Neural cell (in vitro differentiated cells): ENCODE data around the gene ANKRD49. TPM values are rescaled to one million over a fixed set of nuclear protein-coding genes. Genes with fewer than 3 reads are reported as not detected.

Experiments
- H2AFZ ChIP-seq: fragments of 200-600, 300-800 bp; sonication (generic), shearing (Covaris generic); 2 replicates; pipeline ENCODE4 v1.6.0; 2014; ENCODE audit warnings: low read depth, mild to moderate bottlenecking, antibody characterized with exemption, low read length, moderate library complexity
- H3F3A ChIP-seq: fragments of 200-600 bp; shearing (Covaris generic); 2 replicates; pipeline ENCODE4 v1.6.1; 2016; ENCODE audit warnings: mild to moderate bottlenecking, moderate library complexity, mixed read lengths, antibody characterized with exemption, low read length; ENCODE audit not compliant: insufficient read depth, poor library complexity, severe bottlenecking
- H3K27ac ChIP-seq: fragments of 200-600, 300-800 bp; sonication (generic), shearing (Covaris generic); 2 replicates; pipeline ENCODE4 v1.5.1; 2014; ENCODE audit warnings: mild to moderate bottlenecking, low read length, moderate library complexity
- H3K27me3 ChIP-seq: fragments of 300-800, 200-600 bp; sonication (generic), shearing (Covaris generic); 2 replicates; pipeline ENCODE4 v1.6.0; 2014; ENCODE audit warnings: mild to moderate bottlenecking, low read depth, low read length, moderate library complexity; ENCODE audit not compliant: insufficient read depth
- H3K36me3 ChIP-seq: fragments of 300-800, 200-600 bp; sonication (generic), shearing (Covaris generic); 2 replicates; pipeline ENCODE4 v1.5.1; 2014; ENCODE audit warnings: mild to moderate bottlenecking, antibody characterized with exemption, low read length, moderate library complexity; ENCODE audit not compliant: insufficient read depth
- H3K4me2 ChIP-seq: fragments of 300-800, 200-600 bp; sonication (generic), shearing (Covaris generic); 2 replicates; pipeline ENCODE4 v1.6.0; 2014; ENCODE audit warnings: mild to moderate bottlenecking, low read length
- H3K4me3 ChIP-seq: fragments of 300-800, 200-600 bp; sonication (generic), shearing (Covaris generic); 2 replicates; pipeline ENCODE4 v1.5.1; 2014; ENCODE audit warnings: mild to moderate bottlenecking, low read length, moderate library complexity
- H3K79me2 ChIP-seq: fragments of 200-600 bp; shearing (Covaris generic); replicated peaks from 2 replicates; pipeline ENCODE4 v1.6.0; 2014; ENCODE audit warnings: mild to moderate bottlenecking, low read length, moderate library complexity; ENCODE audit not compliant: insufficient read depth
- H3K9ac ChIP-seq: fragments of 300-800, 200-600 bp; sonication (generic), shearing (Covaris generic); 2 replicates; pipeline ENCODE4 v1.6.1; 2016; ENCODE audit warnings: mild to moderate bottlenecking, low read length, mixed read lengths
- H3K9me2 ChIP-seq: fragments of 200-600 bp; shearing (Covaris generic); 2 replicates; pipeline ENCODE4 v1.6.1; 2016; ENCODE audit warnings: mild to moderate bottlenecking, low read length, mixed read lengths; ENCODE audit not compliant: insufficient read depth
- H3K9me3 ChIP-seq: fragments of 200-600, 300-800 bp; sonication (generic), shearing (Covaris generic); 2 replicates; pipeline ENCODE4 v1.6.1; 2016; ENCODE audit warnings: mild to moderate bottlenecking, mixed run types, low read length, moderate library complexity, mixed read lengths
- H4K20me1 ChIP-seq: fragments of 200-600 bp; shearing (Covaris generic); 2 replicates; pipeline ENCODE4 v1.6.1; 2016; ENCODE audit warnings: mild to moderate bottlenecking, mixed run types; ENCODE audit not compliant: insufficient read depth
- CTCF ChIP-seq: fragments of 450-650 bp; IDR thresholded peaks from 2 replicates; pipeline ENCODE4 v1.5.1; 2014; ENCODE audit warnings: antibody characterized with exemption, mild to moderate bottlenecking, moderate library complexity; ENCODE audit not compliant: poor library complexity, severe bottlenecking
- EP300 ChIP-seq: fragments of 450-650 bp; conservative IDR thresholded peaks from 2 replicates; pipeline ENCODE4 v1.6.1; 2014; ENCODE audit warnings: antibody characterized with exemption, mild to moderate bottlenecking, moderate library complexity; ENCODE audit not compliant: poor library complexity, severe bottlenecking
- EZH2 ChIP-seq: fragments of 200-600, 300-800 bp; shearing (Covaris generic), sonication (generic); IDR thresholded peaks from 2 replicates; pipeline ENCODE4 v1.6.1; 2014; ENCODE audit warnings: antibody characterized with exemption, low read length, borderline replicate concordance, mild to moderate bottlenecking; ENCODE audit not compliant: insufficient read depth, poor library complexity, severe bottlenecking
- MXI1 ChIP-seq: fragments of 450-650 bp; conservative IDR thresholded peaks from 2 replicates; pipeline ENCODE4 v1.6.1; 2014; ENCODE audit warnings: antibody characterized with exemption, mild to moderate bottlenecking; ENCODE audit not compliant: poor library complexity, severe bottlenecking
- POLR2AphosphoS5 ChIP-seq: IDR thresholded peaks from 2 replicates; pipeline ENCODE4 v1.6.1; 2012
- RAD21 ChIP-seq: fragments of 450-650 bp; conservative IDR thresholded peaks from 2 replicates; pipeline ENCODE4 v1.6.1; 2014; ENCODE audit warnings: antibody characterized with exemption, mild to moderate bottlenecking, moderate library complexity
- REST ChIP-seq: IDR thresholded peaks from 2 replicates; pipeline ENCODE4 v1.6.1; 2012; ENCODE audit warnings: borderline replicate concordance
- SMC3 ChIP-seq: fragments of 450-650 bp; conservative IDR thresholded peaks from 2 replicates; pipeline ENCODE4 v1.6.1; 2014; ENCODE audit warnings: antibody characterized with exemption, mild to moderate bottlenecking, moderate library complexity; ENCODE audit not compliant: poor library complexity
- TAF1 ChIP-seq: IDR thresholded peaks from 2 replicates; pipeline ENCODE4 v1.6.1; 2012; ENCODE audit warnings: low read depth
- polyA plus RNA-seq: library from polyadenylated mRNA; depleted of rRNA; stranded (reverse); fragments of >200 nt; gene quantifications from 2 replicates; pipeline ENCODE4 v1.2.3, GENCODE V29; 2014

ANKRD49 gene
- polyA plus RNA-seq, 1 donor from 2014 or later, result 54.6 TPM

GRCh38 chr11:94521684-94522083, 27.9 kb downstream of the ANKRD49 start:
- Histone ChIP-seq H3K27me3 (no peaks in the 10 kb centered on the region), H3K36me3 (no peaks in the 10 kb centered on the region), H3F3A (no peaks in the 10 kb centered on the region), H3K4me2 (no peak overlapping the region), H3K4me3 (no peak overlapping the region), H3K9me3 (no peaks in the 10 kb centered on the region), H4K20me1 (no peaks in the 10 kb centered on the region), H3K9me2 (no peaks in the 10 kb centered on the region), H3K79me2 (no peaks in the 10 kb centered on the region), H3K27ac (no peak overlapping the region), H2AFZ (no peak overlapping the region), H3K9ac (no peak overlapping the region)
- TF ChIP-seq EZH2, result no peak
- no peak for TF ChIP-seq TAF1
- TF ChIP-seq REST, result no peak
- no peak for TF ChIP-seq CTCF
- no peak for TF ChIP-seq POLR2AphosphoS5
- TF ChIP-seq MXI1, result no peak

DNA sequence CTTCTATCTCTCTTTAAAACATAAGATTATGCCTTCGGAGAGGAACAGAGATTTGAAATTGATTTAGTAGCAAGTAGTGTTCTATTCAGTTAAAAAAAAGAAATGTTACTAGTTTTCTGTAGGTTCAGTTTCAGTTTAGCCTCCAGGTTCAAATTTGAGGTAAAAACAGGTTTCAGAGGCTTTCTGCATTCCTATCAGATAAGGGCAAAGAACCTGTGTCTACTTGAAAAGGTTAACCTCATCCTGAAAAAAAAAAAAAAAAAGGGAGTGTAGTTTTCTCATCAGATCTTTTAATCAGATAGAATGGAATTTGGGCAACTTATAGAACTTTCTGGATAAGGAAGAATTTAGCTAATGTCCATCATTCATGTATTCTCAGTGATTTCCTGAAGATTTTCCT, 30.6 kb downstream of the ANKRD49 start:
- no peak for TF ChIP-seq EZH2
- no peaks in the 10 kb centered on the region for H3K36me3 ChIP-seq
- H2AFZ ChIP-seq, result no peak overlapping the region

DNA sequence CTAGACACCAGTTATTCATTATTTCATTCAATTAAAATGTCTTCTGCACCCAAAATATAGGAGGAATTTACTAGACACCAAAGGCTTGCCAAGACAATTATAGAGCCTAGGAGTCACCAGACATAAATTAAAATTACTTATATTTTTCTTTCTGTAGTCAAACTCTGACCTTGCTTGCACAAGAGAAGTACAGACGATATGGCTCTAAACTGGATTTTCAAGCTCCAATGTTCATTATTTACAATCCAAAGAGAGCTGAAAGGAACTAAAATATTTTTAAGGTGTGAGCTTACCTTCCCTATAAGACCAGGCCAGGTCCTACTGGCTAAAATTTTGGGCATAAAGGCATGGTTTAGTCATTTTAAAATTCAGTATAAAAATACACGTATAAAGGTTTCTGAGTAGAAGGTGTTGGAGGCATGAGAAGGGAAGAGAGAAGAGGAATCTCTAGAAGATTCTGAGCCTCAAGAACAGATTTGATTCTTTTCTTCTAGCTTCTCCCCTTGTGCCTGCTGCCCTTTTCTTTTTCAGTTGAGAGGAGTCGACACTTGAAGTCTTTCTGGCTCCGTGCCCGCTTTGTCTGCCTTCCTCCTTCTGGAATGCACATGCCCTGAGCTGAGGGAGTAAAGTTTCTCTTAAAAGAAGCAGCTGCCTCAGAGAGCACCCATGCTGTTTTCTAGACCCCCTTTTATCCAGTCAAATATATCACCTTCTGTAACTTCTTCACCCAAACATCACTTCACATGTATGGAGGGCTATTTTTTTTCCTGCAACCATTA, 32.0 kb downstream of the ANKRD49 start:
- H3K36me3 ChIP-seq, result no peaks in the 10 kb centered on the region
- no peak overlapping the region for H3K9ac ChIP-seq
- no peaks in the 10 kb centered on the region for H3F3A ChIP-seq
- no peaks in the 10 kb centered on the region for H4K20me1 ChIP-seq
- no peaks in the 10 kb centered on the region for H3K9me3 ChIP-seq
- H3K4me3 ChIP-seq, result no peak overlapping the region
- H3K27me3 ChIP-seq, result no peaks in the 10 kb centered on the region
- H3K4me2 ChIP-seq, result no peak overlapping the region
- H3K27ac ChIP-seq, result no peak overlapping the region
- no peaks in the 10 kb centered on the region for H3K79me2 ChIP-seq
- H2AFZ ChIP-seq, result no peak overlapping the region
- H3K9me2 ChIP-seq, result no peaks in the 10 kb centered on the region
- no peak for TF ChIP-seq RAD21
- TF ChIP-seq TAF1, result no peak
- TF ChIP-seq EP300, result no peak
- no peak for TF ChIP-seq CTCF
- TF ChIP-seq SMC3, result no peak
- TF ChIP-seq POLR2AphosphoS5, result no peak
- no peak for TF ChIP-seq MXI1
- no peak for TF ChIP-seq REST
- TF ChIP-seq EZH2, result no peak

More for the DNA sequence above, 30.6 kb downstream of the ANKRD49 start:
- no peaks in the 10 kb centered on the region for H3F3A ChIP-seq
- no peak overlapping the region for H3K4me2 ChIP-seq
- no peaks in the 10 kb centered on the region for H3K79me2 ChIP-seq
- no peak overlapping the region for H3K9ac ChIP-seq
- no peaks in the 10 kb centered on the region for H3K9me2 ChIP-seq
- H3K27ac ChIP-seq, result no peak overlapping the region
- H3K27me3 ChIP-seq, result no peaks in the 10 kb centered on the region
- H3K9me3 ChIP-seq, result no peaks in the 10 kb centered on the region
- no peak overlapping the region for H3K4me3 ChIP-seq
- H4K20me1 ChIP-seq, result no peaks in the 10 kb centered on the region
